Nephron (organoid): ENCODE measurements around the gene ASGR2.

Source experiments
- H3K27ac Mint-ChIP-seq, 3 experiments: 2 replicates each; pipeline ENCODE4 v1.8.0; 2020; ENCODE audit warnings: mixed read lengths in 3 of 3, mild to moderate bottlenecking in 2 of 3, moderate library complexity in 1 of 3
- H3K27me3 Mint-ChIP-seq: 2 replicates; pipeline ENCODE4 v1.8.0; 2021; ENCODE audit warnings: low read depth, mild to moderate bottlenecking, moderate library complexity, mixed read lengths
- H3K36me3 Mint-ChIP-seq: 2 replicates; pipeline ENCODE4 v1.8.0; 2020; ENCODE audit warnings: low read depth, mixed read lengths
- H3K4me1 Mint-ChIP-seq: 2 replicates; pipeline ENCODE4 v1.8.0; 2020; ENCODE audit warnings: mixed read lengths
- H3K4me3 Mint-ChIP-seq, 3 experiments: 2 replicates each; pipeline ENCODE4 v1.8.0; 2020; ENCODE audit warnings: mild to moderate bottlenecking in 3 of 3, mixed read lengths in 3 of 3, moderate library complexity in 2 of 3
- H3K9me3 Mint-ChIP-seq: 2 replicates; pipeline ENCODE4 v1.8.0; 2020; ENCODE audit warnings: mixed read lengths
- TF ChIP-seq, protein P1 (sequence below), 3 experiments: fragments of 200-600 bp; sonication (generic); IDR thresholded peaks; one replicate each; pipeline ENCODE4 v1.5.0; 2021; ENCODE audit warnings: antibody characterized with exemption in 3 of 3; ENCODE audit not compliant: unreplicated experiment in 3 of 3

The ASGR2 gene

DNA sequence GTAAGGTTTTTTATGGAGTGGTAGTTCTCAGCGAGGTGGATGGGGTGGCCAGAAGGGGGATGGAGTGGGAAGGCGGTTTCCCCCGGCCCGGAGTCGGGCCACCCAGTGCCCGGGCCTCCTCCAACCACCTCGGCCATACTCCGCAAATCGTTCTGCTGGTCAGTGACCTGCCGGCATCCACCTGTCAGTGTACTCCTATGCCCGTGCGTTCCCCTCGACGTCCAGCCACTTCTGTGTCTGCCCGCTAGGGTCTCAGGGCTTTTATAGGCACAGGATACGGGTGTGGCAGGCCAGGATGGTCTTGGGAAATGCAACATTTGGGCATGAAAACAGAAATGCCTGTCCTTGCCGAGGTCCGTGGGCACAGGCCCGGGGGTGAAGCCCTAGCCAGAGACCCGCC lies 19.3 kb upstream of the ASGR2 start:
- Mint-ChIP-seq H3K27ac (no peak overlapping the region), H3K9me3 (no peaks in the 10 kb centered on the region), H3K27me3 (peaks cover 34% of the 10 kb centered on the region), H3K4me3 (no peak overlapping the region), H3K4me1 (peaks cover 21% of the 10 kb centered on the region), H3K36me3 (no peaks in the 10 kb centered on the region)
- TF ChIP-seq, protein P1, sequence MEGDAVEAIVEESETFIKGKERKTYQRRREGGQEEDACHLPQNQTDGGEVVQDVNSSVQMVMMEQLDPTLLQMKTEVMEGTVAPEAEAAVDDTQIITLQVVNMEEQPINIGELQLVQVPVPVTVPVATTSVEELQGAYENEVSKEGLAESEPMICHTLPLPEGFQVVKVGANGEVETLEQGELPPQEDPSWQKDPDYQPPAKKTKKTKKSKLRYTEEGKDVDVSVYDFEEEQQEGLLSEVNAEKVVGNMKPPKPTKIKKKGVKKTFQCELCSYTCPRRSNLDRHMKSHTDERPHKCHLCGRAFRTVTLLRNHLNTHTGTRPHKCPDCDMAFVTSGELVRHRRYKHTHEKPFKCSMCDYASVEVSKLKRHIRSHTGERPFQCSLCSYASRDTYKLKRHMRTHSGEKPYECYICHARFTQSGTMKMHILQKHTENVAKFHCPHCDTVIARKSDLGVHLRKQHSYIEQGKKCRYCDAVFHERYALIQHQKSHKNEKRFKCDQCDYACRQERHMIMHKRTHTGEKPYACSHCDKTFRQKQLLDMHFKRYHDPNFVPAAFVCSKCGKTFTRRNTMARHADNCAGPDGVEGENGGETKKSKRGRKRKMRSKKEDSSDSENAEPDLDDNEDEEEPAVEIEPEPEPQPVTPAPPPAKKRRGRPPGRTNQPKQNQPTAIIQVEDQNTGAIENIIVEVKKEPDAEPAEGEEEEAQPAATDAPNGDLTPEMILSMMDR (IDR thresholded peaks at IDR 0.05; ENCODE audit: unreplicated experiment in 3 of 3): no peak

DNA sequence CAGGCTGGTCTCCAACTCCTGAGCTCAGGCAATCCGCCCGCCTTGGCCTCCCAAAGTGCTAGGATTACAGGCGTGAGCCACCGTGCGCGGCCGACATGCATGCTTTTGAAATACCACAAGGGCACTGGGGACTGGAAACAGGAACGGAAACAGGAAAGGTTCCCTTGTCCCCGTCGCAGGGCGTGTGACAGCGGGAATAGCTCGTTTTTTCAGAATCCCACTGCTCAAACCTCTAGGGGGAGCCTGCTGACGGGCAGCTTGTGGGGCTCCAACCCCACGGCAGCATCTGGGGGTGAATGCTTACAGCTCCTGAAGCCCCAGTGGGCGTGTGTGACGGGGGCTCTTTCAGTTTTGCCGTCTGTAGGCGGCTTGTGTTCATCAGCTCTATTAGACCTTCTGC lies 18.8 kb upstream of the ASGR2 start:
- H3K4me3 Mint-ChIP-seq: no peak overlapping the region
- TF ChIP-seq, protein P1 (IDR thresholded peaks at IDR 0.05; ENCODE audit: unreplicated experiment in 3 of 3): no peak
- H3K9me3 Mint-ChIP-seq: no peaks in the 10 kb centered on the region
- H3K4me1 Mint-ChIP-seq: peaks cover 21% of the 10 kb centered on the region
- no peaks in the 10 kb centered on the region for H3K36me3 Mint-ChIP-seq
- H3K27me3 Mint-ChIP-seq: peaks cover 34% of the 10 kb centered on the region
- H3K27ac Mint-ChIP-seq: no peak overlapping the region

DNA sequence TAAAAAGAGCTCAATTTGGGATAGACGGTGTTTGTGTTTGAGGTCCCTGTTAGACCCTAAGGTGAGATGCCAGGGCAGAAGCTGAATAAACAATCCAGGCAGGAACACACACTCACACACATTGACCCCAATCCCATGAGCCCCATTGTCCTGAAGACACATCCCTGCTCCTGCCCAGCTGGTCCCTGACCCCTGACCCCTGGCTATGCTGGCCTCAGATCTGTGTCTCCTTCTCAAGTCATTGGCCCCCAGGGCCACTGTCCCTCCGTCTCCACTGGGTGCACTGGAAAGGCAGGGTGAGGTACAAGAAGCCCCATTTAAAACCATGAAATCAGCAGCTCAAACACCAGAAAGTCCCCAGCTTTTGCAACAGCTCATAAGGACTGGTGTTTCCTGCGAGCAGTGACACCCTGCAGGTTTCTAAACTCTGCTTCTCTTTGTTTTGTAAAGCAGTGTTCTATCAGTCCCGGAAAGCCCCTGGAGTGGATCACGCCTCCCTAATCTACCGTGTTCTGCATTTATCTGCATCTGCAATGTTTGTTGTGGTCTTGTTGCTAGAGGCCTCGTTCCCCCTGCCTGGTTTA lies 18.0 kb upstream of the ASGR2 start:
- H3K27ac Mint-ChIP-seq: peak overlapping the region in 2 of 3 experiments; percentile 4 to 67
- peaks cover 21% of the 10 kb centered on the region for H3K4me1 Mint-ChIP-seq
- H3K36me3 Mint-ChIP-seq: no peaks in the 10 kb centered on the region
- H3K4me3 Mint-ChIP-seq: no peak overlapping the region
- TF ChIP-seq, protein P1 (IDR thresholded peaks at IDR 0.05; ENCODE audit: unreplicated experiment in 3 of 3): no peak
- H3K9me3 Mint-ChIP-seq: no peaks in the 10 kb centered on the region
- H3K27me3 Mint-ChIP-seq: peaks cover 33% of the 10 kb centered on the region

DNA sequence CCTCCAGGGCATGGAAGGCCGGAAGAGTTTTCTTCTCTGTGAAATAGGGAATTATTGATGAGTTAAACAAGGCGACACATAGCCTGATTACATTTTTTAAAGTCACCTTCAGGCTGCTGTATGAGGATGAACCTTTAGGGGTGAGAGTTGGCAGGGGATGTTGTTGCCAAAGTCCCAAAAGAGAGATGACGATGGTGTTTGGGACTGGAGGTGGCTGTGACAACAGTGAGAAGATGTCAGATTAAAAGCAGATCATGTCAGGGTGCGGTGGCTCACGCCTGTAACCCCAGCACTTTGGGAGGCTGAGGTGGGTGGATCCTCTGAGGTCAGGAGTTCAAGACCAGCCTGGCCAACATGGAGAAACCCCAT lies 16.8 kb upstream of the ASGR2 start:
- H3K36me3 Mint-ChIP-seq: no peaks in the 10 kb centered on the region
- H3K4me3 Mint-ChIP-seq: no peak overlapping the region
- peaks cover 17% of the 10 kb centered on the region for H3K4me1 Mint-ChIP-seq
- peaks cover 21% of the 10 kb centered on the region for H3K27me3 Mint-ChIP-seq
- no peaks in the 10 kb centered on the region for H3K9me3 Mint-ChIP-seq
- TF ChIP-seq, protein P1 (IDR thresholded peaks at IDR 0.05; ENCODE audit: unreplicated experiment in 3 of 3): no peak
- peak overlapping the region in 2 of 3 experiments; percentile 4 to 11 for H3K27ac Mint-ChIP-seq

DNA sequence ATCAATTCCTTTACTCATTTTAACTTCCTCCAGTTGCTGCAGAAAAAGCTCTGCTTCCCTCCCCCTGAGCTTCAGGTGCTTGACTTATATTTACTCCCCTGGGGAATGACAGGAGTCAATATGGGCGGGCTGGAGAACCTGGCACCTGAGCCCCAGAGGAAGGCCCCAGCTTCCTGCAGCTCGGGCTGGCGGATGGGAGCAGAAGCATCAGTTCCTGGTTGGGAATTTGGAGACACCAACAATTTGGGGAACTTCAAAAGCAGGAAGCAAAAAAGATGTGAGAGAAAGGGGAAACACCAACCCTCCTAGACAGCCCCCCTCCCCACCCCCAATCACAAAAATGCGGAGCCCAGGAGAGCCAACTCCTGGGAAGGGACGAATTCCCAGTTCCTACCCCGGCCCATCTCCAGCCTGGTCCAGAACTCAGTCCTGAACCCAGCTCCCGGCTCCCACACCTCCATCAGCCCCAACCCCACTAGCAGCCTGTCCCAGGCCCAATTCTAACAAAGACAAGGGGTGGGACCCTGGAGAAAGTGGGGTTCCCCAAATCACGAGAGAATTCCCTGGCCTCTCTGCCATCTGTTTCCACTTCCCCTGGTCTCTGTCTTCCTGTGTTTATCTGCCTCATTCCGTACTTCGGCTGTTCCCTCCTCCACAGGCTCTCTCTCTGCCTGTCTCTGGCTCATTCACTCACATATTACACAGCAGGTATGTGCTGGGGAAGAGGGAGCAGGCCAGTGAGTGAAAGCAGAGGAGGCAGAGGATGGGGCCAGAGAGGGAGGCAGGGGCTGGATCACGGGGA lies 16.2 kb upstream of the ASGR2 start:
- Mint-ChIP-seq H3K27ac (peak overlapping the region in 2 of 3 experiments; percentile 4 to 11), H3K36me3 (no peaks in the 10 kb centered on the region), H3K9me3 (no peaks in the 10 kb centered on the region), H3K27me3 (peaks cover 17% of the 10 kb centered on the region), H3K4me1 (peaks cover 13% of the 10 kb centered on the region), H3K4me3 (no peak overlapping the region)
- TF ChIP-seq, protein P1 (IDR thresholded peaks at IDR 0.05; ENCODE audit: unreplicated experiment in 3 of 3): no peak

DNA sequence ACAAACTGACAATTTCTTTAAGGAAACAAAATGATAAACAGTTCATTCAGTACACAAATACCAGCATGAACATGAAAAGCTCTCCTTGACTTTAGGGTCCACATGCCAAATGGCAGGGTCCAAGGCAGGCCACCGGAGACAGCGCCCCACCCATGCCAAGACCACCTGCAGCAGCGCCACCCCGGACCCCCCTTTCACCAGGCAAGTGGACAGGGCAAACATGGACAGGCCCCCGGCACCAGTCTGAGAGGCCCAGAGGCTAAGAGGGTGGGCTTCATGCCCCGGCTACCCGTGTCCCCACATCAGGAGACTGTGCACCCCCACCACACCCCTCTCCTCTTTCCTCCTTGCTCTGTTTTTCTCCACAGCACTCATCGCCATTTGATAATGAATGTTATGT lies 14.7 kb upstream of the ASGR2 start:
- Mint-ChIP-seq H3K36me3 (no peaks in the 10 kb centered on the region), H3K4me1 (peaks cover 13% of the 10 kb centered on the region), H3K9me3 (no peaks in the 10 kb centered on the region), H3K4me3 (no peak overlapping the region), H3K27ac (no peak overlapping the region), H3K27me3 (peaks cover 17% of the 10 kb centered on the region)
- TF ChIP-seq, protein P1 (IDR thresholded peaks at IDR 0.05; ENCODE audit: unreplicated experiment in 3 of 3): no peak
